IPS-18c (cell line): ENCODE data around the gene HOXB4.

ENCODE experiments used
- H3K4me3 ChIP-seq: 2 replicates; pipeline ENCODE4 v1.7.0; 2013; ENCODE audit warnings: low read depth, mild to moderate bottlenecking, low read length, moderate library complexity; ENCODE audit not compliant: insufficient read depth
- H3K9me3 ChIP-seq: one replicate; pipeline ENCODE4 v1.6.1; 2013; ENCODE audit warnings: mild to moderate bottlenecking, low read length, moderate library complexity; ENCODE audit not compliant: control insufficient read depth, insufficient read depth

The HOXB4 gene

DNA sequence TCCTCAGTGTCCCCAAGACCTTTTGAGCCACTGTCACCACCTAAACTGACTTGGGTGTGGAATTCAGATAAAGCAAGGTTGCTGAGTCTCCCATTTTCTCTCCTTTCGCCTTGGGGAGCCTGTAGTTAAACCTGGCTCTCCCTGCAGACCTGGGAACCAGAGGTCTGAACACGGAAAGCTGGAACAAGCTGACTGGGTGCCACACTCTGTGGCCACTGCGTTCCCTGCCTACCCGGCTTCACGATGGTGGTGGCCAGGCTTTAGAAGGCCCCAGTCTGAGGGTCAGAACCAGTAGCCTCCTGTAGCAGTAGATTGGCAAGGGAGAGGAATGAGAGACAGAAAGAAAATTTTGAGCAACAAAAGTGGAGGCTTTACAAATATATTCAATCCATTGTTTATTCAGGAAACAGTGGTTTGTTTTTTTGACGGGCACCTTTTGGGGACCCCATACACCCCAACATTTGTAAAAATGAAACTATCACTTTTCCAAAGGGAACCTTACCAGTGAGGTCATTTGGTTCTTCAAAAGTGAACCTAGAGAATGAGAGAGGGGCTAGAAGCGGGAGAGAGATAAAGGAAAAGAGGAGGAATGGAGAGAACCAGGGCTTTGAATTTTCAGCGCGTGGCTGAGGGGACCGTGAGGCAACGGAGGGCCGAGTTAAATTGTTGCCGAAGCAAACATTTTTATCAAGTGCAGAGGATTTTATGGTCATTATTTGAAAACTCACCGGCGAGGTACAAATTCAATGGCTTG is 38.7 kb upstream of the HOXB4 start:
- H3K4me3 ChIP-seq: no peak overlapping the region
- H3K9me3 ChIP-seq: peaks cover 3% of the 10 kb centered on the region

GRCh38 chr17:48615963-48616716 is 38.0 kb upstream of the HOXB4 start:
- H3K4me3 ChIP-seq: no peak overlapping the region
- no peaks in the 10 kb centered on the region for H3K9me3 ChIP-seq

DNA sequence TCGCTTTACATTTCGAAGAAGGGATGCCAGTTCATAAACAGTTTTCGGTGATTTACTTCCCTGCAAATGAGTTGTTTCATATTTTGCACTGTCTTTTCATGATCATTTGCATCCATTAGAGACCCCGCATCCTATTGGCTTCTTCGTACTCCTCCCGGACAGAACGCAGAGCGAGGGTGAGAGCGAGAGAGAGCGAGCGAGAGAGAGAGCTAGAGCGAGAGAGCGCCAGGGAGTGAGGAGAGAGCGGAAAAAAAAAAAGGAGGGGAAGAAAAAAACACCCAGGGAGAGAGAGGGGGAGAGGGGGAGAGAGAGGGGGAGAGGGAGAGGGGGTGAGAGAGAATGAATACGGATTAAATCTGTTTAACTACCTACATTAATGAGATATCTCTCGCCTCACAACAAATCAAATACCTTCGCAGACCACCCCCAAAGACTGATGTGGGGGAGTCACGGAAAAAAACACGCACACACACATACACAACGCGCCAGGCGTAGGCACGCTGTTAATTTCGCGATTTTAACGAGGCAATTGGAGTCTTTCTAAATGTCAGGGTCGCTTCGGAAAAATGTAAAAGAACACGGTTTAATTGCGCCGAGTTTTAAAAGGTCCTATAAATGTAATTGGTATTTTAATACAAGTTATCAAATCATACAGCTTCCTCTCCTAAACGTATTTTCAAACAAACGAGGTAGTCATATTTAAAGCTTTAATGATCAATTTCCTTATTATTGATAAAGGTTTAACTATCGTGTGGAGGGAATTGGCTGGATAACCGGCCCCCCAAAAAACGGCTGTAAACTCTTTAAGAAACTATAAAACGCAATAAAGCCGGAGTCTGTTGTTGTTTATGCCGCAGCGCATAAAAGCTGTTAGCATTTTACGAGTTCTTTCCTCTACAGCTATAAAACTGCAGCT is 37.2 kb upstream of the HOXB4 start, which contains the start of gene HOXB8:
HOXB8 (minus strand) TSS at position 246 of the 916 bp plus-strand sequence. CDS start 588 bp downstream, outside the sequence.
- Histone ChIP-seq H3K4me3 (no peak within 1 kb of the TSS), H3K9me3 (no peaks in the 10 kb centered on the region)

DNA sequence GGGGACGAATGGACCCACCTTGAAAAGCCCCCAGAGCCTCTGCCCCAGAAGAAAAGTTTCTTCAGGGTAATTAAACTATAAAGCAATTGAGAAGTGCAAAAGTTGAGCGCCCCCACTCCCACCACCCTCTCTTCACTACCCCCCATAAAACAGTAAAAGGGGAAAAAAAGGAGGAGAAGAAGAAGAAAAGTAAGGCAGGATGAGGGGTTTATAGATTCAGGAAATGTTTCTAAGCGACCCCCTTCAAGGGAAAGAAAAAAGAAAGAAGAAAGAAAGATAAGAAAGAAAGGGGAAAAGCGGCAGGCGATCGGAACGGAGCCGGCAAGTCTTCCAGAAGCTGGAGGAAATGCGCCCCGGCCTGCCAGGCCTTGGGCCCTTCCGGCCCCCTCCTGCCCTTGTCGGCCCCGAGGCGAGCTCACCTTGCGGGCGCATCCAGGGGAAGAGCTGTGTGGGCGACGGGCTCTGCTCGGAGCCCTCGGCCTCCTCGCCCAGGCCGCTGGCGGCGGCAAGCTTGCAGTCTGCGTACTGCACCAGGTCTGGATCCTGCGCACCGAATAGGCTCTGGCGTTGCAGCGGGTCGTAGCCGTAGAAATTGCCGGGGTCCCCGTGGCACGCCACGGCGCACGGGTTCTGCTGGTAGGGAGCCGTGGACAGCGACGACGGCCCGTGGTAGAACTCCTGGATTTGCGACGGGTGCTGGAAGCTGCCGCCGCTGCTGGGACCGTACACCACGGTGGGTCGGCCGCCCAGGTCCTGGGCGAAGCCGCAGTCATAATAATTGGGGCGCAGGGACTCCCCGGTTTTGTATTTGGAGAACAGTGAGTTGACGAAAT is 35.9 kb upstream of the HOXB4 start:
- Histone ChIP-seq H3K9me3 (no peaks in the 10 kb centered on the region), H3K4me3 (no peak overlapping the region)

DNA sequence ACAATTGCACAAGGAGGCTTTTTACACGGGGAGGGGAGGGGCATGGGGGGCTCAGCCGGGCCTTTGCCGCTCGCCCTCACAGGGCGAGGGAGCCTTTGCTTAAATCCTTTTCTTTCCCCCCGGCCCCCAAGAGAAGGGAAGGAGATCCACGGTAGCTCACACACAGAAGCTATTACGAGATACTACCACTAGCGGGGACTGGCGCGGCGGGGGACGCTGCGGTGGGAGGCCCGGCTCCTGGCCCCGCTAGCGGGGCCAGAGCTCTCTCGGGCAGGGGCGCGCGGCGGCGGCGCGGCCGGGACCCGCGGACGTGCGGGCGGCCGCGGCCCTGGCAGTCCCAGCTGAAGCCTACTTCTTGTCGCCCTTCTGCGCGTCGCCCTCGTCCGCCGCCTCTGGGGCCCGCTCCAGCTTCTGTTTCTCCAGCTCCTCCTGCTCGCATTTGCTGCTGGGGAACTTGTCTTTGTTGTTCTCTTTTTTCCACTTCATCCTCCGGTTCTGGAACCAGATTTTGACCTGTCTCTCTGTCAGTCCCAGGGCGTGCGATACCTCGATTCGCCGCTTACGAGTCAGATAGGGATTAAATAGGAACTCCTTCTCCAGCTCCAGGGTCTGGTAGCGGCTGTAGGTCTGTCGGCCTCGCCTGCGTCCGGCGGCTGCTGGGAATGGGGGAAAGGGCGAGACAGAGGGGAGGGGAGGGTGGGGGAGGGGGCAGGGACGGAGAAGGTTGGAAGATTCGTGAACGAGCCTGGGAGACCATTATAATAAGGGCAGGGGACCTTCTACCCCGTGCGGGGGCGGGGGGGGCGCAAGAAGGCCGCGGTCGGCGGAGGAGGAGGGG is 34.9 kb upstream of the HOXB4 start:
- no peak overlapping the region for H3K4me3 ChIP-seq
- H3K9me3 ChIP-seq: peaks cover 2% of the 10 kb centered on the region

DNA sequence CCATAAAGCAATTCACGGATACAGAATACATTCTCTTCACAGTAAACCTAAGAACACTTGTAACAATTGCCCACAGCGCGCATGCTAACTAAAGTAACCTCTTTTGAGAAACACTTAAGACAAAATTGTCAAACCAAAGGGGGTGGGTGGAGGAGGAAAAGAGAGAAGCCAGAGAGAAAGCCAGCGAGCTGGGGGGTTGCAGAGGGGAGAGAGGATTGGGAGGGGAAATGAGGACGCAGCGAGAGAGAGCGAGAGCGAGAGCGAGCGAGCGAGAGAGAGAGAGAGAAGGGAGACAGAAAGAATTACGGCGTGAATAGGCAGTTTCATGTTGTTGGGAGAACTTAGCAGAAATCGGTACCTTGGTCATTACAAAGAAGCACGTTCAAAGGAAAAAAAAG is 34.3 kb upstream of the HOXB4 start:
- H3K4me3 ChIP-seq: no peak overlapping the region

GRCh38 chr17:48611681-48612455 is 33.7 kb upstream of the HOXB4 start:
- no peak overlapping the region for H3K4me3 ChIP-seq
- H3K9me3 ChIP-seq: peaks cover 2% of the 10 kb centered on the region

More for the DNA sequence above, 34.3 kb upstream of the HOXB4 start:
- H3K9me3 ChIP-seq: peaks cover 2% of the 10 kb centered on the region

DNA sequence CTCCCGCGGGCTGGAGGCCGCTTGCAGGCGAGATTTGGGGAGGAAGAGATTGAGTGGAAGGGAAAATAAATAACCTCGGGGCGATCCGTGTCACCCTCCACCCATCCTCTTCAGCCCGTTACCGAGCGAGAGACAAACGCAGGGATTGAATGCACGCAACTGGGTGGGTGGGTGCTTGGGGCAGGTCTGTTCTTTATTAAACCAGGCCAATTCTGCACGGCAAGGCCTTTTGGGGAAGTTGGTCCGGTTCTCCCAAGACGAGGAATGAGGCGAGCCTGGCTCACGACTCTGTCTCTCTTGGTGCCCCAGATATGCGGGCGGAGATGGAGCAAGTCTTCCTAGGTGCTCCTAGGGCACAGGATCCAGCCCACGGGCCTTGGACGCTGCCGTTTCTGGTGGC is 33.1 kb upstream of the HOXB4 start:
- Histone ChIP-seq H3K9me3 (peaks cover 2% of the 10 kb centered on the region), H3K4me3 (no peak overlapping the region)

- H3K4me3 ChIP-seq: peak within 1 kb of the TSS; percentile 24
- peaks cover 2% of the 10 kb centered on the region for H3K9me3 ChIP-seq
Observed at GRCh38 chr17:48610282-48611211, 32.4 kb upstream of the HOXB4 start, which contains the start of gene HOXB7. Gene HOXB7 (minus strand): TSS chr17:48611017. CDS start chr17:48610918, 99 bp downstream.

DNA sequence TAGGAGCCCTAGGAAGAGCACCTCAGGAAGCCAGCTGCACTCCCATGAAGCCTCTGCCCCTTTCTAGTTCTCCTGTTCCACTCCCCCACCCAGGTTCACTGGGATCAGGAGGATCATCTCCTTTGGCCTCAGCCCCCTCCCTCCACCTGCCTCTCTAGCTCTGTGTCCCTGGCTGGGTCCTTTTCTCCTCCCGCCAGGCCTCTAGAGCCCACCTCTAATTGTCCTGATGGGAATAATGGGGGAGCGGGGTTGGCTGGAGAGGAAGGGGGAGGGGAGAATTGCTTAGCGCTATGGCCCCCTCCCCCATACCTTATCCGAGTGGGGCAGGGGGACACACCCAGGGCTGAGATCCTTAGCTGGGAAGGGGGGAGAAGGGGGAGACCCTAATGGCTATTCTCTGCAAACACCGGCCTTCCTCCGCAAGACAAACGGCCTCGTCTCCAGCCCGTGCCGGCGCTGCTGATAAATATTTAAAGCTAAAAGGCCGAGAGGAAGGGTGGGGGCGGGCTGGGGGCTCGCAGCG is 31.7 kb upstream of the HOXB4 start:
- Histone ChIP-seq H3K9me3 (peaks cover 2% of the 10 kb centered on the region), H3K4me3 (peak overlapping the region; percentile 24; the same call in 1 of the 2 replicates)

- Histone ChIP-seq H3K4me3 (no peak overlapping the region), H3K9me3 (peaks cover 2% of the 10 kb centered on the region)
Observed at GRCh38 chr17:48609033-48609432, 30.9 kb upstream of the HOXB4 start.

GRCh38 chr17:48608494-48608834 is 30.3 kb upstream of the HOXB4 start:
- Histone ChIP-seq H3K9me3 (peaks cover 2% of the 10 kb centered on the region), H3K4me3 (no peak overlapping the region)

GRCh38 chr17:48606892-48607614 is 28.9 kb upstream of the HOXB4 start:
- Histone ChIP-seq H3K4me3 (no peak overlapping the region), H3K9me3 (peaks cover 2% of the 10 kb centered on the region)
